Fibroblast of skin of right quadriceps (primary cell): Measurements from ENCODE around the gene TSHZ1.

ENCODE experiments used
- DNase-seq: peaks from one replicate; pipeline ENCODE4 v3.0.0-alpha.2; 2013

Gene TSHZ1

GRCh38 chr18:75222407-75222806, 11.8 kb downstream of the TSHZ1 start:
- DNase-seq: no peak

GRCh38 chr18:75223687-75224347, 13.2 kb downstream of the TSHZ1 start:
- DNase-seq: no peak

- no peak for DNase-seq
These were observed 15.8 kb downstream of the TSHZ1 start for GRCh38 chr18:75226286-75226955.

GRCh38 chr18:75226956-75227316, 16.3 kb downstream of the TSHZ1 start:
- no peak for DNase-seq

- no peak for DNase-seq
These were observed 17.1 kb downstream of the TSHZ1 start for GRCh38 chr18:75227535-75228296.

GRCh38 chr18:75228967-75229366, 18.4 kb downstream of the TSHZ1 start:
- DNase-seq: no peak

- DNase-seq: no peak
These were observed 18.8 kb downstream of the TSHZ1 start for GRCh38 chr18:75229437-75229836.

GRCh38 chr18:75230163-75231052, 19.8 kb downstream of the TSHZ1 start:
- no peak for DNase-seq

- no peak for DNase-seq
These were observed 20.4 kb downstream of the TSHZ1 start for GRCh38 chr18:75231053-75231406.

GRCh38 chr18:75234901-75235300, 24.3 kb downstream of the TSHZ1 start:
- no peak for DNase-seq

- DNase-seq: no peak
These were observed 25.3 kb downstream of the TSHZ1 start for GRCh38 chr18:75235896-75236295.

GRCh38 chr18:75238100-75238499, 27.5 kb downstream of the TSHZ1 start:
- DNase-seq: no peak

GRCh38 chr18:75238786-75239185, 28.2 kb downstream of the TSHZ1 start:
- DNase-seq: no peak

- DNase-seq: no peak
These were observed 29.8 kb downstream of the TSHZ1 start for GRCh38 chr18:75240433-75240832.

GRCh38 chr18:75241705-75242104, 31.1 kb downstream of the TSHZ1 start:
- no peak for DNase-seq

GRCh38 chr18:75244351-75245313, 34.0 kb downstream of the TSHZ1 start:
- DNase-seq: peak; percentile 27

GRCh38 chr18:75246721-75247610, 36.4 kb downstream of the TSHZ1 start:
- peak; percentile 54 for DNase-seq

GRCh38 chr18:75247611-75248421, 37.2 kb downstream of the TSHZ1 start:
- DNase-seq: peak; percentile 62

- no peak for DNase-seq
These were observed 38.0 kb downstream of the TSHZ1 start for GRCh38 chr18:75248426-75249174.
